Activated CD8-positive, alpha-beta memory T cell treated with anti-CD3 and anti-CD28 coated beads for 36 hours (primary cell): ENCODE data around the gene TRIM9. TPM values are rescaled to one million over a fixed set of nuclear protein-coding genes. Genes with fewer than 3 reads are reported as not detected.
"Not testable (repeated sequence)": the region's sequence is repeated elsewhere in the genome, so short reads cannot be mapped to it uniquely, and the experiment has no call there.

Source experiments
- CTCF ChIA-PET: fragments of 350-600 bp; sonication (Branson Sonifier 250); formaldehyde crosslinking; loops from one replicate; lab custom pipeline; 2021; ENCODE audit warnings: antibody characterized with exemption; lab: Charles Lee
- POLR2A ChIA-PET: fragments of 350-600 bp; sonication (Branson Sonifier 250); formaldehyde crosslinking; loops from one replicate; lab custom pipeline; 2021; ENCODE audit warnings: antibody characterized with exemption; lab: Charles Lee
- total RNA-seq, 2 experiments: library from RNA; stranded (reverse); gene quantifications; one replicate each; pipeline ENCODE4 v1.2.3, GENCODE V29; 2021

Gene TRIM9
- total RNA-seq, 2 experiments from 2014 or later = 1.6 to 2.0 TPM

GRCh38 chr14:50979941-50980850 lies 114.7 kb downstream of the TRIM9 start:
- ChIA-PET POLR2A (no interaction called here), CTCF (no interaction called here)

- CTCF ChIA-PET = no interaction called here
- POLR2A ChIA-PET = no interaction called here
Measured at GRCh38 chr14:50978888-50979287, 116.0 kb downstream of the TRIM9 start.

GRCh38 chr14:50978529-50978871 lies 116.4 kb downstream of the TRIM9 start:
- ChIA-PET POLR2A (no interaction called here), CTCF (no interaction called here)

- POLR2A ChIA-PET = no interaction called here
- CTCF ChIA-PET = no interaction called here
Measured at GRCh38 chr14:50977863-50978528, 116.9 kb downstream of the TRIM9 start.

- ChIA-PET POLR2A (no interaction called here), CTCF (no interaction called here)
Measured at GRCh38 chr14:50974118-50974517, 120.8 kb downstream of the TRIM9 start.

GRCh38 chr14:50972734-50973133 lies 122.2 kb downstream of the TRIM9 start:
- POLR2A ChIA-PET = no interaction called here
- CTCF ChIA-PET = no interaction called here

GRCh38 chr14:50970886-50971781 lies 123.8 kb downstream of the TRIM9 start:
- CTCF ChIA-PET = no interaction called here

GRCh38 chr14:50967790-50968189 lies 127.1 kb downstream of the TRIM9 start:
- ChIA-PET POLR2A (interaction anchor here (0.7 kb wide), 1 partner anchor 530 kb away, joined by 6 read pairs; no protein-coding TSS in a partner anchor), CTCF (no interaction called here)

More at GRCh38 chr14:50970886-50971781, 123.8 kb downstream of the TRIM9 start:
- POLR2A ChIA-PET = no interaction called here

GRCh38 chr14:50967103-50967502 lies 127.8 kb downstream of the TRIM9 start:
- ChIA-PET POLR2A (interaction anchor here (0.7 kb wide), 1 partner anchor 530 kb away, joined by 6 read pairs; no protein-coding TSS in a partner anchor), CTCF (no interaction called here)

GRCh38 chr14:50964683-50965390 lies 130.1 kb downstream of the TRIM9 start:
- ChIA-PET CTCF (no interaction called here), POLR2A (no interaction called here)

- CTCF ChIA-PET = no interaction called here
- POLR2A ChIA-PET = no interaction called here
Measured at GRCh38 chr14:50963919-50964318, 131.0 kb downstream of the TRIM9 start.

GRCh38 chr14:50961605-50962221 lies 133.2 kb downstream of the TRIM9 start:
- CTCF ChIA-PET = no interaction called here

GRCh38 chr14:50957296-50957695 lies 137.6 kb downstream of the TRIM9 start:
- CTCF ChIA-PET = no interaction called here
- POLR2A ChIA-PET = no interaction called here

More at GRCh38 chr14:50961605-50962221, 133.2 kb downstream of the TRIM9 start:
- POLR2A ChIA-PET = no interaction called here

- POLR2A ChIA-PET, CTCF ChIA-PET: not testable (repeated sequence)
Measured at GRCh38 chr14:50956421-50956820, 138.5 kb downstream of the TRIM9 start.

GRCh38 chr14:50955373-50956043 lies 139.4 kb downstream of the TRIM9 start:
- CTCF ChIA-PET = interaction anchor here (1.0 kb wide), 1 partner anchor 133 kb away, joined by 3 read pairs; no protein-coding TSS in a partner anchor
- POLR2A ChIA-PET = no interaction called here

- ChIA-PET CTCF (interaction anchor here (1.0 kb wide), 1 partner anchor 132 kb away, joined by 3 read pairs; no protein-coding TSS in a partner anchor), POLR2A (no interaction called here)
Measured at GRCh38 chr14:50954811-50955372, 140.0 kb downstream of the TRIM9 start.

- ChIA-PET CTCF (no interaction called here), POLR2A (no interaction called here)
Measured at GRCh38 chr14:50953502-50953901, 141.4 kb downstream of the TRIM9 start.

- POLR2A ChIA-PET = no interaction called here
- CTCF ChIA-PET = no interaction called here
Measured at GRCh38 chr14:50951032-50951431, 143.9 kb downstream of the TRIM9 start.
